PFSK-1 (cell line): ENCODE data around the gene SPANXD. TPM values are rescaled to one million over a fixed set of nuclear protein-coding genes. Genes with fewer than 3 reads are reported as not detected.
"Not testable (repeated sequence)": the region's sequence is repeated elsewhere in the genome, so short reads cannot be mapped to it uniquely, and the experiment has no call there.

Experiments
- FOXP2 ChIP-seq: optimal IDR thresholded peaks from 2 replicates; pipeline ENCODE3; 2011; ENCODE audit warnings: borderline replicate concordance, control low read depth, inconsistent platforms; ENCODE audit not compliant: insufficient read depth; ENCODE audit errors: extremely low read length, extremely low read depth
- POLR2AphosphoS5 ChIP-seq: IDR thresholded peaks from 2 replicates; pipeline ENCODE4 v1.6.1; 2012; ENCODE audit warnings: low read depth, mild to moderate bottlenecking, control low read depth, low read length, moderate library complexity
- REST ChIP-seq, 2 experiments: IDR thresholded peaks; 2 replicates each; pipeline versions ENCODE4 v1.6.1 to v1.8.0; 2011 to 2012; ENCODE audit warnings: low read depth in 2 of 2, low read length in 2 of 2, control low read depth in 1 of 2, inconsistent platforms in 1 of 2, mild to moderate bottlenecking in 1 of 2, moderate library complexity in 1 of 2; ENCODE audit not compliant: insufficient read depth in 1 of 2
- SIN3A ChIP-seq: IDR thresholded peaks from 2 replicates; pipeline ENCODE4 v1.6.1; 2012; ENCODE audit warnings: mild to moderate bottlenecking, low read length, moderate library complexity, borderline replicate concordance; ENCODE audit not compliant: insufficient read depth
- TAF1 ChIP-seq: IDR thresholded peaks from 2 replicates; pipeline ENCODE4 v1.6.1; 2012; ENCODE audit warnings: low read length, control low read depth, borderline replicate concordance; ENCODE audit not compliant: insufficient read depth
- polyA plus RNA-seq: library from polyadenylated mRNA; unstranded; fragments of >200 nt; gene quantifications from one replicate; pipeline ENCODE4 v1.2.1, GENCODE V29; 2012; ENCODE audit warnings: low read depth, missing spikeins; ENCODE audit not compliant: insufficient read length

SPANXD gene
- not detected for polyA plus RNA-seq

- not testable (repeated sequence) for TF ChIP-seq REST (IDR thresholded peaks at IDR 0.05; ENCODE audit: insufficient read depth in 1 of 2, low read depth in 2 of 2, low read length in 2 of 2); FOXP2; POLR2AphosphoS5
Measured at GRCh38 chrX:141698639-141699038, at the start of gene SPANXD. Gene SPANXD, minus strand, starts transcription at chrX:141698739. Its CDS starts 334 bp downstream, at chrX:141698405.

- no peak for TF ChIP-seq SIN3A
- no peak for TF ChIP-seq POLR2AphosphoS5
- TF ChIP-seq TAF1 = no peak
- TF ChIP-seq FOXP2 = no peak
- no peak for TF ChIP-seq REST (IDR thresholded peaks at IDR 0.05; ENCODE audit: insufficient read depth in 1 of 2, low read depth in 2 of 2, low read length in 2 of 2)
Measured at GRCh38 chrX:141742666-141743065, 44.1 kb upstream of the SPANXD start.

GRCh38 chrX:141736656-141737055, 38.1 kb upstream of the SPANXD start:
- no peak for TF ChIP-seq FOXP2
- no peak for TF ChIP-seq REST (IDR thresholded peaks at IDR 0.05; ENCODE audit: insufficient read depth in 1 of 2, low read depth in 2 of 2, low read length in 2 of 2)
- no peak for TF ChIP-seq SIN3A
- TF ChIP-seq POLR2AphosphoS5 = no peak
- TF ChIP-seq TAF1 = no peak

GRCh38 chrX:141733371-141733770, 34.8 kb upstream of the SPANXD start:
- TF ChIP-seq FOXP2 = no peak
- TF ChIP-seq TAF1 = no peak
- no peak for TF ChIP-seq REST (IDR thresholded peaks at IDR 0.05; ENCODE audit: insufficient read depth in 1 of 2, low read depth in 2 of 2, low read length in 2 of 2)
- no peak for TF ChIP-seq POLR2AphosphoS5
- TF ChIP-seq SIN3A = no peak

- TF ChIP-seq REST (IDR thresholded peaks at IDR 0.05; ENCODE audit: insufficient read depth in 1 of 2, low read depth in 2 of 2, low read length in 2 of 2) (no peak), FOXP2 (no peak), POLR2AphosphoS5 (no peak), SIN3A (no peak)
Measured at GRCh38 chrX:141732031-141732430, 33.5 kb upstream of the SPANXD start.
